WERI-Rb-1 (cell line): Measurements from ENCODE around the gene ADARB1.
A peak's percentile ranks its signal among the peaks of the same experiment; 100 is the strongest.

Experiments used
- DNase-seq: peaks from one replicate; pipeline ENCODE4 v3.0.0-alpha.2; 2020
- H3K27ac ChIP-seq: fragments of 250-450 bp; sonication (Bioruptor Pico); 2 replicates; pipeline ENCODE4 v1.5.1; 2020; ENCODE audit warnings: mild to moderate bottlenecking, moderate library complexity
- H3K27me3 ChIP-seq: fragments of 250-450 bp; sonication (Bioruptor Pico); 2 replicates; pipeline ENCODE4 v1.5.1; 2021; ENCODE audit warnings: mild to moderate bottlenecking, low read depth, moderate library complexity; ENCODE audit not compliant: insufficient read depth, severe bottlenecking
- H3K36me3 ChIP-seq: fragments of 250-450 bp; sonication (Bioruptor Pico); 2 replicates; pipeline ENCODE4 v1.5.1; 2020; ENCODE audit warnings: mild to moderate bottlenecking, moderate library complexity
- H3K4me3 ChIP-seq: 2 replicates; pipeline ENCODE4 v1.5.1; 2011; ENCODE audit warnings: low read depth, mild to moderate bottlenecking, control low read depth, low read length
- H3K9me3 ChIP-seq: fragments of 250-450 bp; sonication (Bioruptor Pico); 2 replicates; pipeline ENCODE4 v1.5.1; 2021; ENCODE audit warnings: mild to moderate bottlenecking, moderate library complexity; ENCODE audit not compliant: severe bottlenecking
- CTCF ChIP-seq: IDR thresholded peaks from 2 replicates; pipeline ENCODE4 v1.5.1; 2011; ENCODE audit warnings: low read depth, mild to moderate bottlenecking, control low read depth, inconsistent platforms, low read length

ADARB1 gene

GRCh38 chr21:45256021-45256911 is 181.9 kb downstream of the ADARB1 start:
- Histone ChIP-seq H3K27me3 (no peaks in the 10 kb centered on the region), H3K27ac (peak overlapping the region; percentile 58), H3K9me3 (no peaks in the 10 kb centered on the region), H3K4me3 (no peak overlapping the region), H3K36me3 (no peaks in the 10 kb centered on the region; the same call in 1 of the 2 replicates)
- TF ChIP-seq CTCF: no peak
- no peak for DNase-seq

- peak; percentile 60 for DNase-seq
- Histone ChIP-seq H3K27me3 (no peaks in the 10 kb centered on the region), H3K27ac (peak overlapping the region; percentile 58), H3K36me3 (no peaks in the 10 kb centered on the region; the same call in 1 of the 2 replicates), H3K9me3 (no peaks in the 10 kb centered on the region), H3K4me3 (no peak overlapping the region)
- no peak for TF ChIP-seq CTCF
These were observed 182.7 kb downstream of the ADARB1 start for GRCh38 chr21:45256912-45257672.

GRCh38 chr21:45257673-45258341 is 183.4 kb downstream of the ADARB1 start:
- no peak for DNase-seq
- Histone ChIP-seq H3K27ac (peak overlapping the region; percentile 58; the same call in 1 of the 2 replicates), H3K27me3 (no peaks in the 10 kb centered on the region), H3K4me3 (no peak overlapping the region), H3K36me3 (peaks cover 7% of the 10 kb centered on the region), H3K9me3 (no peaks in the 10 kb centered on the region)
- TF ChIP-seq CTCF: no peak

- no peak overlapping the region for H3K4me3 ChIP-seq
- no peak for DNase-seq
- H3K36me3 ChIP-seq: peaks cover 13% of the 10 kb centered on the region
- no peaks in the 10 kb centered on the region for H3K9me3 ChIP-seq
- H3K27me3 ChIP-seq: no peaks in the 10 kb centered on the region
- no peak overlapping the region for H3K27ac ChIP-seq
- TF ChIP-seq CTCF: no peak
These were observed 184.1 kb downstream of the ADARB1 start for GRCh38 chr21:45258466-45258865.

GRCh38 chr21:45259206-45259840 is 184.9 kb downstream of the ADARB1 start:
- H3K27me3 ChIP-seq: no peaks in the 10 kb centered on the region
- H3K36me3 ChIP-seq: peaks cover 22% of the 10 kb centered on the region
- no peak overlapping the region for H3K4me3 ChIP-seq
- no peak for DNase-seq
- no peaks in the 10 kb centered on the region for H3K9me3 ChIP-seq
- H3K27ac ChIP-seq: no peak overlapping the region
- TF ChIP-seq CTCF: no peak
